Inferior parietal cortex (tissue), 1 donor: ENCODE results near the gene MAP6.

Experiments used
- DNase-seq: peaks from one replicate; pipeline ENCODE4 v3.0.0-alpha.2; 2016; ENCODE audit errors: extremely low spot score

Gene MAP6

DNA sequence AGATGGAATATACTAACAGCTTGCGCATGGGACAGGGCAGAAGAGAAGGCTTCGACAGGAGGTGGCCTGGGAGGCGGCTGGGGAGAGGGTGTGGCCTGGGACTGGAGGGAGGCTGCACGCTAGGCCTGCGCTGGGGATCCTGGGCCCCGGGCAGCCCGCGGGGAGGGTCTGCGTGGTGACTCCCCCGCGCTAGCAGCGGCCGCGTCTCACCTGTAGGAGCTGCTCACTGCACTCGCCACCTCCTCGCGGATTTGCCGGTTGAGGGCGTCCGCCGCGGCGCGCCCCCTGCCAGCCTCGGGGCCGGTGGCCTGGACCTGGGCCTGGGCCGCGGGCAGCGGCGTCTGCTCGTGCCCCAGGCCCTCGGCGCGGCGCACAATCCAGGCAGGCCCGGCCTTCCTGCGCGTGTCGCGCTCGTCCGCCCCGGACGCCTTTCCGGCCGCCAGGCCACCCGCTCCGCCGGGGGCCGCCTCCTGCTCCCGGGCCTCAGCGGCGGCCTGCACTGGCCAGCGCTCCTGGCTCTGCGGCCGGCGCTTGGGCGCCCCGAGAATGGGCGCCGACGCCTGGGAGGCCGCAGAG, 1.5 kb downstream of the MAP6 start:
- DNase-seq: no peak

DNA sequence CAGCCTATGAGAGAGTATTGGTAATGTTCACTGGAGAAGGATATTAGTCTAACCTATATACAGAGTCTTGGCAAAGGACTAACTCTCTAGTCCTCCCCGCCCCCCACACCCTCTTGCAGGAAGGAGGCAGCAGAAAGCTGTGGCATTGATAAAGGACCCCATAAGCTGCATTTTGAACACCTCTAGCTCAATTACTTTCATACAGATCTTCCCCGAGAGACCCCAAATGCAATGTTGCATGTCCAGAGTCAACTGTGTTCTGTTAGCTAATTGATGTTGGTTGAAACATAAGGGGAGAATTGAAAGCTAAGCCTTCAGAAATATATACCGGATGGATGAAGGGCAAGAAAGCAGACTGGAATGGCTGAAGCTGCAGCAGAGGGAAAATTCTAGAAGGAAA, 2.8 kb downstream of the MAP6 start:
- no peak for DNase-seq

DNA sequence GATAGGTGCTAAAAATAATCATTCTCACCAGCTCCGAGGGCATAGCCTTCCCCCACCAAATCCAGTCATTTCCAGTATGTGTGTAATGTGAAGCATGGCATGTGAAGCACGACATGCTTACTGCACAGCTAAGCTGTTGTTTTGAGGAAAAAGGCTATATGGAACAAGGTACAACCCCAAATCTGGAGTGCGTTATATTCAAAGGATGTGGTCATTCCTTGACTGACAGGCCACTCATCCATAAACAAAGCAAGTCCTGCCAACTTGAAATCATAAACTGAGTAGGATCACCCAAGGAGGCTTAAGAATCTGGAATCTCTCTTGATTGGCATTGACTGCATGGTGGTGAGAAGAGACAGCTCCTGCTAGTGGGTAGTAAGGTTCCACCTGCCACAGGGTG, 3.7 kb downstream of the MAP6 start:
- DNase-seq: no peak

DNA sequence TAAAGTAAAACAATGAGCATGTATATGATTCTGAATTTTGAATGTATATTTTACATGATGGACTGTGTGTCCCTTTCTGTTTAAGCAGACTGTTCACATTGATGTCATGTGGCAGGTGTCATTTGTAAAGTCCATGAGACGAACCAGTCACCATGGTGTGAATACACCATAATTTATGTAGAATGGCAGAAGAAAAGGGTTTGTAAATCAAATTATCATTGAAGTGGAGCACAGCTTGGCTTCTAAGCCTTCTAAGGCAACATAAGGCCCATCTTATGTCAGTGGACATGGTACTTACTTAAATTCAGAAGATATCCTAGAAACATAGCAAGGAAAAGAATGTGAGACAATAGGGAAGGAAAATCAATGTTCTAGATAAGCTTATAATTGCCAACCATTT, 4.4 kb downstream of the MAP6 start:
- no peak for DNase-seq

DNA sequence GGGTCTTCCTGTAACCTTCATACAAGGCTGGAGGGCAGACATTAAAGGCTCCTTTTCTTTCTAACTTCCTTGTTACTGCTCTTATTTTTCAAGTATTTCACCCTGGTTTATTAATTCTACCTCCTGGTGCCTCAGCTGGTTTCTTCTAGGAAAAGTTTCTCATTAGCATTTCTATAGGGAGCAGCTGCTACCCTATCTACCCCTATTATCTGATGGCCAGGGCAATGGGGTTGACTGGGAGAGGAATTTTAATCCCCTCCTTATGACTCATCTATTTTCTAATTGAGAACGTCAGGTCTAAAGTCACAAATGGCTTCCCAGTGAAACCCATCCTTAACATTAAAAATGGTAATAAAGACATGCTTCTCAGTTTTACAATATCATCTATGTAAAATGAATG, 5.0 kb downstream of the MAP6 start:
- no peak for DNase-seq

DNA sequence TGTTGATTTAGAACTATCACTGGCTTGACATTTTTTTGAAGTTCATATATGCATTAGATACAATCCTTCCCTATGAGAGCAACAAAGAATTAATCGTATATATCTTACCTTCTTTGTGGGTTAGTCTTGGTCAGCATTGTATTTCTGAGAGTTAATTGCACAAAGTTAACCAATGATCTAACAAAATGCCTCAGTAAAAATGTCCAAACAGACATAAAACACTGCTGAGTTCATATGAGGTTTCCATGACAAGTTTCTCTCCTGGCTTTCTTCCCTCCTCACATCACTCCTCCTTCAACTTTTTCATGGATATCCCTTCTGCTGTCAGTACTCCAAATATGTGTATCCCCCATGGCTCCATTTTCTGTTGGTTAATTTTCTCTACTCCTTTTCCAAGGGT, 9.0 kb downstream of the MAP6 start:
- DNase-seq: no peak

DNA sequence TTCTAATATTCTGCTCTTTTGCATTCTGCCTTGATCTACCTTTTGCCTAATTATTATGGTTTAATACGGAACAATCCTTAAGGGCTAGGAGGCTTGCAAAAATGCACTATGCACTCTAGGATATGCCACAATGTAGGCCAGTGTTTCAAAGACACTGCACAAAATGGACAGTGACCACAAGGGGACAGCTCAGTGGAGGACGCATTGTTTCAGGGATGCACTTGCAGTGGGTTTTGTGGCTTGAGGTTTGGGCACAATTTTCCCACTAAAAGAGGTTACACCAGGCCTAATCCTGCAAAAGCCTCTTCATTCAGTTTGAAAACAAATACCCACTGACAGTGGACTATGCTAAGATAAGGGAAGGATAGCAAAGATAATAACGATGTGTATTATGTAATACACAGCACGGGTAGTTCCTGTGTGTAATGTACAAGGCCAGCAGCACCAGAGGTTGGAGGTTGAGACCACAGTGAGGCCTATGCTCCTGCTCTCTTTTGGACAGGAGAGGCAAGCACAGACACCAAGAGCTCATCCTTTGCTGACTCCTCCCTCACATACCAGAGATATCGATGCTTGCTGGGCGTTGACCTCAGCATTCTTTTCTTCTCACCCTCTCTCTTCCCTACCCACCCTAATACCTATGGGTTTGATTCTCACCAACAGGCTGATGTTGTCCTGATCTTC, 12.7 kb downstream of the MAP6 start:
- no peak for DNase-seq

DNA sequence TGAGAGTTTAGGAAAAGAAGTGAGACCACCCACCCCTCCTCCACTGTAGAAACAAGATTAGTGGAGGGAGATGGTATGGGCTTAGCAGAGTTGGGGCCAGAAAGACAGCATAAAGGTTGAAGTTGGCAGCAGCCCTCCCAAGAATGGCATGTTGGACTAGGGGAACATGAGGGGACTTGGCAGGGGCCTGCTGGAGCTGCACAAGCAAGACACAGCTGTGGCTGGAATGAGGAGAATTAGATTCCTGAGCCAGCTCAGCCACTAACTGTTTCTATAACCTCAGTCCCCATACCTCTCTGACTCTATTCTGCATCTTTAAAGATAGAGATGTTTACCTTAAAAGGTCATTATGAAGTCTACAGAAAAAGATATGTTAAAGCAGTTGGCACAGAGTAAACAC, 13.2 kb downstream of the MAP6 start:
- no peak for DNase-seq

DNA sequence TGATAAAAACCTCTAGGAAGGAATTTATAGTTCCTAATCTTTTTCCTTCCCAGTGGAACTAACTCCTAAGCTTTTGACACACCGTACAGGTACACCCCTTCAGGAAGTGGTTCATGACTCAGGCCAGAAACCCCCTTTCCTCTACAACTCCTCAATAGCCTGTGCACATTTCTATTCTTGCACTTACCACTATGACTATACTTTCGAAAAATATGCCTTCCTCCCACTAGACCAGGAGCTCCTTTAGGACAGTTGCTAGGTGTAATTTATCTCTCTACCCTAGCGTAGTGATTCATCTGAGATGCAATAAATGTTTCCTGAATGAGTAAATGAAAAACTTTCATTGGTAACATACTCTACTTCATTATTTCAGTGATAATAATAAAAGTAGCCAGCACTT, 14.5 kb downstream of the MAP6 start:
- DNase-seq: no peak

DNA sequence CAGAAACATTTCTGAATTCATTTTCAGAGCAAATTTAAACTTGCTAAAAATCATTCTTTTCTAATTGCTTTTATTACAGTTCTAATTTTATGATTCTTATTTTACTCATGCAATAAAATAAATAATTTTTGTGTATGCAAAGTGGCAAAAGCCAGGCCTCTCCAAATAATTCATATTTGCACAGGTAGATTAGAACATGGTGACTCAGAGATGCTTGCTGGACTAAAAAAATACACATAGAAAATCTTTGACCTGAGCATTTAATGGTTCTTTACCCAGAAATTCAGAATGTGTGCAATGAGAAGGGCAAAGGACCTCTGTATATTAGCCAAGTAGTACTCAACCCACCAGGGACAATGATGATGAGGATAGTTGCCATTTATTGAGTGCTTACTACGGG, 15.3 kb downstream of the MAP6 start:
- DNase-seq: no peak

DNA sequence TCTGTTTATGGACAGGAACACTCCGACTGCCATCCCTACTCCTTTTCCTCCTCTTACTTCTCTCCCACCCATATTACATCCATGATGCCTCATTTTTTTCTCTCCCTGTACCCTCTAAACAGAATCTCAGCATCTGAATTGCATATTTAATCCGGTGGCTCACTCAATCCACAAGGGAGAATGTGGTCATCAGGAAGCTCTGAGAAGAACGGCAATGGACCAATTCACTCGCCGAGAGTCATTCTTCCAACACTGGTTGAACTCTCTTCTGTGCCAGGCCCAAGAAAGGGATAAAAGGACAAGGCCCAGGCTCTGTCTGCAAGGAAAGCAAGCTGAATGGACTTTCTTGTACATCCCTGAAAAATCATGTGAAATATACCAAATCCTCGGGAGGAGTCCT, 15.9 kb downstream of the MAP6 start:
- no peak for DNase-seq

DNA sequence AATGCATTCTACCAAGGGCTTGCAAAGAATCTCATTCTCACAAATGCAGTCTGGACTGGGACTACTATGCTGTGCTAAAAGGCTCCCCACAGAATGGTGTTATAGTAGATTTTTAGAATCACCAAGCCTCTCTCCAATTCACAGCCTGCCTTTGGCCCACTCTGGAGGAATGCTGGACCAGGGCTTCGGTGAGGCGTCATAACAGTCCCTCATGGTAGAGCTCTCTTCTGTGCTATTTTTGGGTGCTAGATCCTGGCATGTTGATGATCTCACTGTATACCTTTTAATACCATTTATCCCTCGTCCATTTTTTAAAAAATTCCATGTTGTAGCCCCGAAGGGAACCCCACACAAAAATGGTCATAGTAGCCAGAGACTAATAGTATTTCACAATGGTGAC, 17.6 kb downstream of the MAP6 start:
- no peak for DNase-seq

DNA sequence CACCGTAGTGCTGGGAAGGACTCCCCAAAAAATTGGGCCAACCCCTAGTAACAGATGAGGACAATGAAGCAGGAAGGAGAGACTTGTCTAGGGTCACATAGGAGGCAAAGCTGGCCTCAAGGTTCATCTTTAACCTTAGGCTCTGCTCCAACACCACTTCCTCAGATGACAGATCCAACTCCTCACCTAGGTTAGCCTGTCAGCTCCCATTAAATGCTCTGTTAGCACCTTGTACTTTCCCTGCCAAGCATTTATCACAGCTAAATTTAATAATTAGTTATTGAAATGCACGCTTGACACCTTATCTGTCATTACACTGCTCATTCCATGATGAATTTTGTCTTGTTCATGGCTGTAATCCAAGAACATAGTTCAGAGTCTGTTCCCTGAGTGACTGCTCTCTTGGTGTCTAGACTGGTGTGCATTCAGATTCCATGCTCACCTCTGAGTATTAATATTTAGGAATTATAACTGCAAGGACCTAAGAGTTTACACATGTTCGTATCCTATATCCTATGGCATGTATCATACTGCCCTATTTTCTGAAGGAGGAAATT, 18.6 kb downstream of the MAP6 start:
- no peak for DNase-seq

DNA sequence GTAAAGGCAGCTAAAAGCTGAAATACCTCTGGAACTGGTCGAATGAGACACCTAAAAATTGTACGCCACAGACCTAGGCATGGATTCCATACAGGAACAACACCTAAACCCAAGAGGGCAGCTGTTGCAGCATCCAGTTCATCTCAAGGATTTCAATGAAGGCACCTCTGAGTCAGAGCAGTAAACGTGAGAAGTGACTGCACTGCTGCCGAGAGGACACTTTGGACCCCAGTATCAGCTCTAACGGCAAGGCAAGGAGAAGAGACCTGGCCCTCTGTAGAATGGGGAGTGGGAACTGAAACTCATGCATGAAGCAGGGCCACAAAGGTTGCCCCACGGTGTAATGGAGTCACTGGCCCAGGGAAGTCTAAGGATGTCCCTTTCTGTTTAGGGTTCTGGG, 23.9 kb downstream of the MAP6 start:
- no peak for DNase-seq

DNA sequence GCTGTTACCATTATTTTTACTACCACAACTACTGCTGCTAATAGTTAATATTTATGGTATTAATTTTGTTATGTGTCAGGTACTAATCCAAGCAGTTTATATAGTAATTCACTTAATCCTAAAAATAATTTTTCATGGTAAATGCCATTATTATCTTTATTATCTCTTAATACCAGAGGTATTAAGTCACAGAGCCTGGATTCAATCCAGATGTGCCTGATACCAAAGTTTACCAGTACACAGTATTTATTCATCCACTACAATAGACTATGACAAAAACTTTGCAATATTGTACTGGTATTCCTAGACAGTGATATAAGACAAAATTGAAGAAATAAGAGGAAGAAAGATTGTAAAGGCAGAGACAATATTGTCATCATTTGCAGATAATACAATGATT, 24.5 kb downstream of the MAP6 start:
- DNase-seq: no peak

DNA sequence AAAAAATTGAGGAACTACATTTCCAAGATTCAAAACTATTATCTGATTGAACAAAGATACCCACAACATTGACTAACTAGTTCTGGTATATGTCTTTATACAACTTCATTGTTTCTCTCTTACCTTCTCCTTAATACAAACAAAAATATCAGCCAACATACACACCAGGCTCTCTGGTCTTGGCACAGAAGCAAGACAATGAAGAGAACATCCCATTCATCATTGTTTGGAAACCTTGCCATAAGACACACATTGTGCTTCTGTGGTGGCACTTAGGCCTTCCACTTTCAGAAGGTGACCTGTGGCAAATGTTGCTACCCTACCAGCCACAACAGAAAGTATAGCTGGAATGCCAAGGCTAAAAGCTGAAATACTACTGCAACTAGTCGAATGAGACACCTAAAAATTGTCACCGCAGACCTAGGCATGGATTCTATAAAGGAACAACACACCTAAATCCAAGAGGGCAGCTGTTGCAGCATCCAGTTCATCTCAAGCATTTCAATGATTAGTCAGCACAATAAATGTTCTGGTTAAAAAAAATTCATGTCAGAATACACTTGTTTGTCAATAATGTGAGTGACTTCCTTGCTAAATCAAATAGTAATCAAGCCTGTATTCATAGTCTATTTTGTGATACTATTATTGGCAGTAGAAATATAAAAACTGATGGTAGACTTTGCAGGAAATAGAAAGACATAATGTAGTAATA, 26.3 kb downstream of the MAP6 start:
- no peak for DNase-seq

DNA sequence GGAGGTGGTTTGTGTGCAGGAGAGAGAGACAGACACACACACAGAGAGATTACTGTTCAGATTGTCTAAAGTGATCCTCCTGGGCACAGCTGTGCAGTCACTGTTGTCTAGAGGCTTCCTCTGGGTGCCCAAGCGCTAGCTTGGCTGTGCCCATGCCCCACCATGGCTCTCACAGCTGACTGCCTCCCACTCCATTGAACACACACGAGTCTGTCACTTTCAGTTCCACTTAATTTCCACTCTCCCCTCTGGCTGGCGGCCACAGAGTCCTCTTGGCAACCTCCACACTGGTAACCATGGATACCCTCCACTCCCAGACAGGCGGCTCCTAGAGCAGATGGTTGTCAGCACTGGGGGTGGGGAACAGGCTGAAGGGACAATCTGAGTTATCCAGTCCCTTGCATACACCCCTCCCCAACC, 29.1 kb downstream of the MAP6 start:
- peak; percentile 93 for DNase-seq

DNA sequence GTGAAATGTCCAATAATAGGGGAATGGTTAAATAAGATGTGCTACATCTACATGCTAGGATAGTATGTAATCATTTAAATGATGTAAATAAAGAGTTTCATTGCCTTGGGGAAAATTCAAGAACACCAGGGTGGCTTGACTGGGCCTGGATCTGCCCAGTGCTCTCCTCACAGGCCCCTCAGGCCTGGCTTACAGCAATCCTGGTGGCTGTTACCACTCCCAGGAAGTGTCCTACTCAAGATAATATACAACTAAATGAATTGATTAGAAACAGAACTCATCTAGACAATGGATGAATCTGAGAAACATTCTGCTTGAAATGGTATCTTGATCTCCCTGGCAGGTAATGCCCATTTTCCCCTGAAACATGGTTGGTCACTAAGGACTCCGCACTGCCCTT, 30.8 kb downstream of the MAP6 start:
- DNase-seq: no peak

DNA sequence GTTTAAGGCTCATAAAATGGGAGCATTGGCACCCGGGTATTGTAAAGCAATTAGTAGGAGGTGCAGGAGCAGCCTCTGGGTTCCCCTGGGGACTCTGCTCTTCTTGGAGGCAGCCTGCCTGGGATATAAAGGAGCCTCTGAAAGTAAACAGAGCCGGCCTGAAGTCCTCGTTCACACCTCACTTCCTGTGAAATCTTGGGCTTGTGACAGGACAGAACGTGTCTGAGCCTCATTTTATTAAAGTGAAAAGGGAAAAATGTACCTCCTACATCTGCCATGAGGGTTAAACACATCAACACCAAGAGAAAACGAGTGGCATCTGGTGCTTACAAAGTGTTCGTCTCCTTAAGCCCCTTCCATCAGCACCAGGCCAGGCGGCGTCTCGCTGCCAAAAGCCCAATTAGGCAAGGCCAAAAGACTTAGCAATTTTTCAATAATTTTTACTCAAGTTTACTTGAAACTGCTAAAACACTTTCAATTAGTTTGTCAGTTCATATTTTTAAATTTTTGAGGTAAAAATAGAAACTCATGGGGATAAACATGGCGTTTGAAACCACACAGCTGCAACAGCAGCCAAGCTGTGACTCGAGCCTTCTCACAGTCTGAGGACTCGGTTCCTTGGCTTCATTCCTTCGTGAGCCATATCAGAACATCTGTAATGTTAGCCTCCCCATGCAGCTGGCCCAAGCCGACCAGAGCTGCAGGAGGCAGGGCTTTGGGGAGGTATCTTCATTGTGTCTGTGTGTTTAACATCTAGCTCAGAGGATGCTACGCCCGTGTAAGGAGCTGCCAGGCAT, 33.6 kb downstream of the MAP6 start:
- no peak for DNase-seq

DNA sequence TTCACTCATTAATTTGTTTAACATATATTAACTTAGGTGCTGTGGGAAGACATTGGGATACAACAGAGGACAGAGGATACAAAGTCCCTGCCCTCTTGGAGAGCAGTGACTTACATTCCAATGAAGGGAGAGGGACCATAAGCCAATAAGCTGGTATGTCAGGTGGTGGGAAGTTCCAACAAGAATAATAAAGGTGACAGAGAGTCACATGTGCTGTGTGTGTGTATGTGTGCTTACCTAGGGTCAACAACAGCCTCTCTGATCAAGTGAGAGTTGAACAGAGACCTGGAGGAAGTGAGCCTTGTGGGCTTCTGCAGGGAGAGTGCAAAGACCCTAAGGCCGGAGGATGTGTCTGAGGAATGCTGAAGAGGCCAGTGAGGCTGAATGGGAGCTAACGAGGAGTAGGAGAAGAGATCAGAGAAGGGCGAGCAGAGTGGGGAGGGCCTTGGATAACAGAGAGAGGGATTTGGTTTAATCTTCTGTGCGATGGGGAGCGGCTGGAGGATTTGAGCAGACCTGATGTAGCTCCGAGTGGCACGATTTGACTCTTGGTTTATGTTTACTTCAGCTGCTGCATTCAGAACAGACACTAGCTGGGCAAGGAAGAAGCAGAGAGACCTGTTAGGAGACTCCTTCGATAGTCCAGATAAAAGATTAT, 35.3 kb downstream of the MAP6 start:
- no peak for DNase-seq

DNA sequence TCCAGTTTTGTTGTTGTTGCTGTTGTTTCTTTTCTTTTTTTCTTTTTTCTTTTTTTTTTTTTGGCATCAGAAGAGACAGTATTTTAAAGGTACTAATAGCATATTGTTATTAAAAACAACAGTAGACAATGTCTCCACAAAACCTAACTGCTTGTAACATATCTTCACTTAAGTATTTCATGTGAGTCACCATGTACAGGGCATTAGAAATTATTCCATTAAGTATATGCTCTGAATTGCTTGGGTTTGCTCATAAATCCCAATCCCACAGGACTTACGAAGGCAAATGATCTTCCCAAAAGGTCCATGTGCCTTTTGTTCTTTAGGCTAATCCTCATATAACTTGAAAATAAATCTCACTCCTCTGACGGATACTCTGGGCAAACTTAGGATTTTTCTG, 35.9 kb downstream of the MAP6 start:
- no peak for DNase-seq

DNA sequence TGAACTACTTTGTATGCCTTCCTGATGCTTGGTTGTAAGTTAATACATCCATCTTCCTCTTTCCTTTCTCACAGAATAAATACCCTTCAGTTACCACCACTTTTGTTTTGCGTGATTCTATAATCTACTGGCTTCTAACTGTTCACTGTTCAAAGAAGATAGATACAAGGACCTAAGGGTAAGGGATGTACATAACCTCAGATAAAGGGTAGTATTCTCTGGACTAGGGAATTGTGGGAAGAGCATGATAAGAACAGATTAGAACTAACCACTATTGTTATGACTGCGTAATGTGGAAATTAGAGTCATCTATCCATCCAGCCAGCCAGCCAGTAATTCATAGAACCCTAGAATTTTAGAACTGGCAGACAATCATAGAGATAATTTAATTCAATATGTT, 36.4 kb downstream of the MAP6 start:
- DNase-seq: no peak
